ENCODE results near the gene GNG14.
"Not testable (repeated sequence)": the region's sequence is repeated elsewhere in the genome, so short reads cannot be mapped to it uniquely, and the experiment has no call there.

The GNG14 gene

DNA sequence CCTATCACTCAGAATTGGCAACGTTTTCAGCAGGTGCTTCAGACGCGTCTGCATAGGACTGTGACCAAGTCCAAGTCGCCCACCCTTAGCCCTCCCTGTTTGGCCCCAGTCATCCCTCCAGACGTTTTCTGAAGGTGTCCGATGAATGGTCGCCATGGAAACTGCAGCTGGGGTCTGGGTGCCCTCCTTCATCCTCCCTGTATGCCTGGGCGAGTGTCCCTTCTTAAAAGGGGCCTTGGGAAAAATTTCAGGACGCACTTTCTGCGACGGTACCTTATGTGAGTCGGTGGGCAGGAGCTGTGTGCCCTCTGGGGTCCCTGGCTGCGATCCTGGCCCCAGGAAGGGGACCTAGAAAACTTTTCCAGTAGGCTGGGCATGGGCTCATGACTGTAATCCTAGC is 46.3 kb upstream of the GNG14 start:
- H3K9me2 ChIP-seq (replicated peaks; ENCODE audit: low read depth, low read length) = no peaks in the 10 kb centered on the region
- no peaks in the 10 kb centered on the region for H3K36me3 ChIP-seq (ENCODE audit: insufficient read depth, low read length)
- no peak overlapping the region for H3K4me2 ChIP-seq (ENCODE audit: low read depth, low read length, poor library complexity, severe bottlenecking)
- H3K4me1 ChIP-seq (ENCODE audit: insufficient read depth, low read length, poor library complexity, severe bottlenecking) = peaks cover 4% of the 10 kb centered on the region
- H3K27me3 ChIP-seq (ENCODE audit: insufficient read depth, low read length, poor library complexity, severe bottlenecking) = no peaks in the 10 kb centered on the region
- H3K9ac ChIP-seq (ENCODE audit: low read depth, low read length, poor library complexity, severe bottlenecking) = no peak overlapping the region
- TF ChIP-seq, protein P1, sequence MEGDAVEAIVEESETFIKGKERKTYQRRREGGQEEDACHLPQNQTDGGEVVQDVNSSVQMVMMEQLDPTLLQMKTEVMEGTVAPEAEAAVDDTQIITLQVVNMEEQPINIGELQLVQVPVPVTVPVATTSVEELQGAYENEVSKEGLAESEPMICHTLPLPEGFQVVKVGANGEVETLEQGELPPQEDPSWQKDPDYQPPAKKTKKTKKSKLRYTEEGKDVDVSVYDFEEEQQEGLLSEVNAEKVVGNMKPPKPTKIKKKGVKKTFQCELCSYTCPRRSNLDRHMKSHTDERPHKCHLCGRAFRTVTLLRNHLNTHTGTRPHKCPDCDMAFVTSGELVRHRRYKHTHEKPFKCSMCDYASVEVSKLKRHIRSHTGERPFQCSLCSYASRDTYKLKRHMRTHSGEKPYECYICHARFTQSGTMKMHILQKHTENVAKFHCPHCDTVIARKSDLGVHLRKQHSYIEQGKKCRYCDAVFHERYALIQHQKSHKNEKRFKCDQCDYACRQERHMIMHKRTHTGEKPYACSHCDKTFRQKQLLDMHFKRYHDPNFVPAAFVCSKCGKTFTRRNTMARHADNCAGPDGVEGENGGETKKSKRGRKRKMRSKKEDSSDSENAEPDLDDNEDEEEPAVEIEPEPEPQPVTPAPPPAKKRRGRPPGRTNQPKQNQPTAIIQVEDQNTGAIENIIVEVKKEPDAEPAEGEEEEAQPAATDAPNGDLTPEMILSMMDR (conservative IDR thresholded peaks at IDR 0.05; ENCODE audit: low read length) = no peak
- no peak for TF ChIP-seq EZH2phosphoT487 (IDR thresholded peaks at IDR 0.05; ENCODE audit: borderline replicate concordance)
- no peaks in the 10 kb centered on the region for H3F3A ChIP-seq (ENCODE audit: low read depth)
- no peak overlapping the region for H3K4me3 ChIP-seq (ENCODE audit: low read length, poor library complexity, severe bottlenecking)
- H3K79me2 ChIP-seq (ENCODE audit: insufficient read depth, low read length) = no peaks in the 10 kb centered on the region
- H2AFZ ChIP-seq (ENCODE audit: low read length) = no peak overlapping the region
- H4K20me1 ChIP-seq (ENCODE audit: insufficient read depth, low read length, poor library complexity, severe bottlenecking) = no peaks in the 10 kb centered on the region
- no peaks in the 10 kb centered on the region for H3K9me3 ChIP-seq (ENCODE audit: insufficient read depth, low read depth, low read length)

GRCh38 chr19:12642506-12642905 is 45.3 kb upstream of the GNG14 start:
- no peak overlapping the region for H3K9ac ChIP-seq (ENCODE audit: low read depth, low read length, poor library complexity, severe bottlenecking)
- no peak overlapping the region for H3K4me2 ChIP-seq (ENCODE audit: low read depth, low read length, poor library complexity, severe bottlenecking)
- H3K9me3 ChIP-seq (ENCODE audit: insufficient read depth, low read depth, low read length) = no peaks in the 10 kb centered on the region
- H2AFZ ChIP-seq (ENCODE audit: low read length) = no peak overlapping the region
- no peak for TF ChIP-seq EZH2phosphoT487 (IDR thresholded peaks at IDR 0.05; ENCODE audit: borderline replicate concordance)
- TF ChIP-seq, protein P1 (conservative IDR thresholded peaks at IDR 0.05; ENCODE audit: low read length) = no peak
- H3K79me2 ChIP-seq (ENCODE audit: insufficient read depth, low read length) = no peaks in the 10 kb centered on the region
- H3K9me2 ChIP-seq (replicated peaks; ENCODE audit: low read depth, low read length) = no peaks in the 10 kb centered on the region
- H3K36me3 ChIP-seq (ENCODE audit: insufficient read depth, low read length) = no peaks in the 10 kb centered on the region
- H3K4me3 ChIP-seq (ENCODE audit: low read length, poor library complexity, severe bottlenecking) = no peak overlapping the region
- no peaks in the 10 kb centered on the region for H4K20me1 ChIP-seq (ENCODE audit: insufficient read depth, low read length, poor library complexity, severe bottlenecking)
- no peaks in the 10 kb centered on the region for H3K27me3 ChIP-seq (ENCODE audit: insufficient read depth, low read length, poor library complexity, severe bottlenecking)
- peaks cover 4% of the 10 kb centered on the region for H3K4me1 ChIP-seq (ENCODE audit: insufficient read depth, low read length, poor library complexity, severe bottlenecking)
- H3F3A ChIP-seq (ENCODE audit: low read depth) = no peaks in the 10 kb centered on the region

DNA sequence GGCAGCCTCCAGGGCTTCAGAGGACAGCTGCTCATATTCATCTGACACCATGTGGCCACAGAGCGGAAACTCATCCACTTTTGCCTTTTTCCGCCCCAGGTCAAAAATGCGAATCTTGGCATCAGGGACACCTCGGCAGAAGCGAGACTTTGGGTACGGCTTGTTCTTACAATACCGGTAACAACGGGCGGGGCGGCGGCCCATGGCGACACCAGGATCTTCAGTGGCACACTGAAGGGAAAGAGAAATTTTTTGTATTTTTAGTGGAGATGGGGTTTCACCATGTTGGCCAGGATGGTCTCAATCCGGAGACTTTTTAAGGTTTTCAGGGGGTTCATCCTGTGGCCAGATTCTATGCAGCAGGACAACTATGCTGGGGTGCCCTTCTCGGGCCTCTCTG is 44.1 kb upstream of the GNG14 start:
- H4K20me1 ChIP-seq (ENCODE audit: insufficient read depth, low read length, poor library complexity, severe bottlenecking); H3K9ac ChIP-seq (ENCODE audit: low read depth, low read length, poor library complexity, severe bottlenecking); H3K4me2 ChIP-seq (ENCODE audit: low read depth, low read length, poor library complexity, severe bottlenecking); H3K36me3 ChIP-seq (ENCODE audit: insufficient read depth, low read length); H3F3A ChIP-seq (ENCODE audit: low read depth); H3K79me2 ChIP-seq (ENCODE audit: insufficient read depth, low read length); H3K9me2 ChIP-seq (replicated peaks; ENCODE audit: low read depth, low read length); H3K4me1 ChIP-seq (ENCODE audit: insufficient read depth, low read length, poor library complexity, severe bottlenecking); H3K27me3 ChIP-seq (ENCODE audit: insufficient read depth, low read length, poor library complexity, severe bottlenecking); H3K9me3 ChIP-seq (ENCODE audit: insufficient read depth, low read depth, low read length); H3K4me3 ChIP-seq (ENCODE audit: low read length, poor library complexity, severe bottlenecking); H2AFZ ChIP-seq (ENCODE audit: low read length): not testable (repeated sequence)

- H3K4me1 ChIP-seq (ENCODE audit: insufficient read depth, low read length, poor library complexity, severe bottlenecking) = no peaks in the 10 kb centered on the region
These were observed 41.2 kb upstream of the GNG14 start for GRCh38 chr19:12646551-12646950.

More at GRCh38 chr19:12646551-12646950, 41.2 kb upstream of the GNG14 start:
- no peak for TF ChIP-seq EZH2phosphoT487 (IDR thresholded peaks at IDR 0.05; ENCODE audit: borderline replicate concordance)
- TF ChIP-seq, protein P1 (conservative IDR thresholded peaks at IDR 0.05; ENCODE audit: low read length) = no peak
- H3F3A ChIP-seq (ENCODE audit: low read depth) = no peaks in the 10 kb centered on the region
- no peak overlapping the region for H2AFZ ChIP-seq (ENCODE audit: low read length)
- no peaks in the 10 kb centered on the region for H3K9me2 ChIP-seq (replicated peaks; ENCODE audit: low read depth, low read length)
- no peak overlapping the region for H3K9ac ChIP-seq (ENCODE audit: low read depth, low read length, poor library complexity, severe bottlenecking)
- no peak overlapping the region for H3K4me3 ChIP-seq (ENCODE audit: low read length, poor library complexity, severe bottlenecking)
- no peaks in the 10 kb centered on the region for H4K20me1 ChIP-seq (ENCODE audit: insufficient read depth, low read length, poor library complexity, severe bottlenecking)
- no peaks in the 10 kb centered on the region for H3K9me3 ChIP-seq (ENCODE audit: insufficient read depth, low read depth, low read length)
- no peaks in the 10 kb centered on the region for H3K79me2 ChIP-seq (ENCODE audit: insufficient read depth, low read length)
- H3K27me3 ChIP-seq (ENCODE audit: insufficient read depth, low read length, poor library complexity, severe bottlenecking) = no peaks in the 10 kb centered on the region
- no peaks in the 10 kb centered on the region for H3K36me3 ChIP-seq (ENCODE audit: insufficient read depth, low read length)
- H3K4me2 ChIP-seq (ENCODE audit: low read depth, low read length, poor library complexity, severe bottlenecking) = no peak overlapping the region
